Measurements from ENCODE around the gene TAF1B.

The TAF1B gene

GRCh38 chr2:9937968-9938367 is 94.7 kb downstream of the TAF1B start:
- no peak for DNase-seq
- Histone ChIP-seq H3K36me3 (ENCODE audit: control insufficient read depth in 4 of 4, insufficient read depth in 4 of 4, low read length in 3 of 4) (peaks cover under 1 to 9% (median 5%) of the 10 kb centered on the region in 4 experiments), H3K4me3 (ENCODE audit: control insufficient read depth in 1 of 7, extremely low read depth in 1 of 7, insufficient read depth in 4 of 7, low read depth in 2 of 7, low read length in 6 of 7) (no peak overlapping the region), H3K27me3 (replicated peaks in 2 of 5; ENCODE audit: control insufficient read depth in 4 of 5, insufficient read depth in 5 of 5, low read length in 4 of 5) (peaks cover 0 to 2% (median 0%) of the 10 kb centered on the region in 5 experiments), H3K27ac (ENCODE audit: insufficient read depth in 1 of 2, low read depth in 1 of 2, low read length in 2 of 2, poor library complexity in 1 of 2, severe bottlenecking in 2 of 2) (no peak overlapping the region), H3K4me1 (ENCODE audit: control extremely low read depth in 1 of 4, control insufficient read depth in 4 of 4, insufficient read depth in 4 of 4, low read length in 3 of 4) (no peaks in the 10 kb centered on the region), H3K9me3 (ENCODE audit: control extremely low read depth in 1 of 5, control insufficient read depth in 4 of 5, insufficient read depth in 2 of 5, low read depth in 1 of 5, low read length in 4 of 5) (no peaks in the 10 kb centered on the region)
- POLR2A ChIA-PET = no interaction called here
- CTCF ChIA-PET = no interaction called here
- 77% methylated on average over 7 of the region's 9 CpGs for WGBS (ENCODE audit: insufficient coverage)

GRCh38 chr2:9939587-9940485 is 96.6 kb downstream of the TAF1B start:
- Histone ChIP-seq H3K9me3 (ENCODE audit: control extremely low read depth in 1 of 5, control insufficient read depth in 4 of 5, insufficient read depth in 2 of 5, low read depth in 1 of 5, low read length in 4 of 5) (no peaks in the 10 kb centered on the region), H3K36me3 (ENCODE audit: control insufficient read depth in 4 of 4, insufficient read depth in 4 of 4, low read length in 3 of 4) (peaks cover 0 to 3% (median 0%) of the 10 kb centered on the region in 4 experiments), H3K4me1 (ENCODE audit: control extremely low read depth in 1 of 4, control insufficient read depth in 4 of 4, insufficient read depth in 4 of 4, low read length in 3 of 4) (no peaks in the 10 kb centered on the region), H3K27me3 (replicated peaks in 2 of 5; ENCODE audit: control insufficient read depth in 4 of 5, insufficient read depth in 5 of 5, low read length in 4 of 5) (peaks cover 0 to 4% (median 0%) of the 10 kb centered on the region in 5 experiments), H3K27ac (ENCODE audit: insufficient read depth in 1 of 2, low read depth in 1 of 2, low read length in 2 of 2, poor library complexity in 1 of 2, severe bottlenecking in 2 of 2) (no peak overlapping the region), H3K4me3 (ENCODE audit: control insufficient read depth in 1 of 7, extremely low read depth in 1 of 7, insufficient read depth in 4 of 7, low read depth in 2 of 7, low read length in 6 of 7) (no peak overlapping the region)
- DNase-seq = no peak
- CTCF ChIA-PET = interaction anchor here (1.9 kb wide), 1 partner anchor 29 kb away, joined by 4 read pairs; no protein-coding TSS in a partner anchor
- POLR2A ChIA-PET = no interaction called here
- 86% methylated on average over 5 of the region's 9 CpGs for WGBS (ENCODE audit: insufficient coverage)

- Histone ChIP-seq H3K27me3 (replicated peaks in 2 of 5; ENCODE audit: control insufficient read depth in 4 of 5, insufficient read depth in 5 of 5, low read length in 4 of 5) (peaks cover 0 to 18% (median 5%) of the 10 kb centered on the region in 5 experiments), H3K27ac (ENCODE audit: insufficient read depth in 1 of 2, low read depth in 1 of 2, low read length in 2 of 2, poor library complexity in 1 of 2, severe bottlenecking in 2 of 2) (no peak overlapping the region), H3K4me1 (ENCODE audit: control extremely low read depth in 1 of 4, control insufficient read depth in 4 of 4, insufficient read depth in 4 of 4, low read length in 3 of 4) (no peaks in the 10 kb centered on the region), H3K36me3 (ENCODE audit: control insufficient read depth in 4 of 4, insufficient read depth in 4 of 4, low read length in 3 of 4) (no peaks in the 10 kb centered on the region), H3K9me3 (ENCODE audit: control extremely low read depth in 1 of 5, control insufficient read depth in 4 of 5, insufficient read depth in 2 of 5, low read depth in 1 of 5, low read length in 4 of 5) (no peaks in the 10 kb centered on the region), H3K4me3 (ENCODE audit: control insufficient read depth in 1 of 7, extremely low read depth in 1 of 7, insufficient read depth in 4 of 7, low read depth in 2 of 7, low read length in 6 of 7) (no peak overlapping the region)
- ChIA-PET CTCF (interaction anchor here (1.9 kb wide), 1 partner anchor 31 kb away, joined by 4 read pairs; no protein-coding TSS in a partner anchor), POLR2A (interaction anchor here (0.5 kb wide), 1 partner anchor 39 kb away, joined by 6 read pairs; no protein-coding TSS in a partner anchor)
- no peak for DNase-seq
- WGBS (ENCODE audit: insufficient coverage) = 85% methylated on average over 8 of the region's 13 CpGs
Observed at GRCh38 chr2:9941196-9941995, 98.1 kb downstream of the TAF1B start.

- no peaks in the 10 kb centered on the region for H3K9me3 ChIP-seq (ENCODE audit: control extremely low read depth in 1 of 5, control insufficient read depth in 4 of 5, insufficient read depth in 2 of 5, low read depth in 1 of 5, low read length in 4 of 5)
- CTCF ChIA-PET = interaction anchor here (0.7 to 1.7 kb wide), 3 partner anchors 12 to 128 kb away, joined by 3 to 5 read pairs (median 4); no protein-coding TSS in a partner anchor
- no peak overlapping the region for H3K4me3 ChIP-seq (ENCODE audit: control insufficient read depth in 1 of 7, extremely low read depth in 1 of 7, insufficient read depth in 4 of 7, low read depth in 2 of 7, low read length in 6 of 7)
- H3K27ac ChIP-seq (ENCODE audit: insufficient read depth in 1 of 2, low read depth in 1 of 2, low read length in 2 of 2, poor library complexity in 1 of 2, severe bottlenecking in 2 of 2) = no peak overlapping the region
- 82% methylated on average over 5 of the region's 6 CpGs for WGBS (ENCODE audit: insufficient coverage)
- peaks cover 0 to 18% (median 5%) of the 10 kb centered on the region in 5 experiments for H3K27me3 ChIP-seq (replicated peaks in 2 of 5; ENCODE audit: control insufficient read depth in 4 of 5, insufficient read depth in 5 of 5, low read length in 4 of 5)
- H3K36me3 ChIP-seq (ENCODE audit: control insufficient read depth in 4 of 4, insufficient read depth in 4 of 4, low read length in 3 of 4) = no peaks in the 10 kb centered on the region
- POLR2A ChIA-PET = interaction anchor here (0.5 kb wide), 1 partner anchor 40 kb away, joined by 6 read pairs; no protein-coding TSS in a partner anchor
- H3K4me1 ChIP-seq (ENCODE audit: control extremely low read depth in 1 of 4, control insufficient read depth in 4 of 4, insufficient read depth in 4 of 4, low read length in 3 of 4) = no peaks in the 10 kb centered on the region
- DNase-seq = no peak
Observed at GRCh38 chr2:9941996-9942390, 98.7 kb downstream of the TAF1B start.

GRCh38 chr2:9944330-9944758 is 101.1 kb downstream of the TAF1B start:
- Histone ChIP-seq H3K36me3 (ENCODE audit: control insufficient read depth in 4 of 4, insufficient read depth in 4 of 4, low read length in 3 of 4) (no peaks in the 10 kb centered on the region), H3K4me1 (ENCODE audit: control extremely low read depth in 1 of 4, control insufficient read depth in 4 of 4, insufficient read depth in 4 of 4, low read length in 3 of 4) (no peaks in the 10 kb centered on the region), H3K9me3 (ENCODE audit: control extremely low read depth in 1 of 5, control insufficient read depth in 4 of 5, insufficient read depth in 2 of 5, low read depth in 1 of 5, low read length in 4 of 5) (no peaks in the 10 kb centered on the region), H3K4me3 (ENCODE audit: control insufficient read depth in 1 of 7, extremely low read depth in 1 of 7, insufficient read depth in 4 of 7, low read depth in 2 of 7, low read length in 6 of 7) (no peak overlapping the region), H3K27ac (ENCODE audit: insufficient read depth in 1 of 2, low read depth in 1 of 2, low read length in 2 of 2, poor library complexity in 1 of 2, severe bottlenecking in 2 of 2) (no peak overlapping the region), H3K27me3 (replicated peaks in 2 of 5; ENCODE audit: control insufficient read depth in 4 of 5, insufficient read depth in 5 of 5, low read length in 4 of 5) (peaks cover 0 to 24% (median 7%) of the 10 kb centered on the region in 5 experiments)
- WGBS (ENCODE audit: insufficient coverage) = 88% methylated on average over 3 of the region's 3 CpGs
- ChIA-PET POLR2A (no interaction called here), CTCF (interaction anchor here (1.9 kb wide), 1 partner anchor 12 kb away, joined by 4 read pairs; no protein-coding TSS in a partner anchor)
- DNase-seq = no peak

- H3K9me3 ChIP-seq (ENCODE audit: control extremely low read depth in 1 of 5, control insufficient read depth in 4 of 5, insufficient read depth in 2 of 5, low read depth in 1 of 5, low read length in 4 of 5) = no peaks in the 10 kb centered on the region
- ChIA-PET POLR2A (no interaction called here), CTCF (interaction anchor here (0.9 to 1.9 kb wide), 2 partner anchors 13 to 27 kb away, joined by 3 to 4 read pairs; no protein-coding TSS in a partner anchor)
- WGBS (ENCODE audit: insufficient coverage) = 93% methylated on average over 6 of the region's 7 CpGs
- DNase-seq = no peak
- peaks cover 0 to 35% (median 7%) of the 10 kb centered on the region in 5 experiments for H3K27me3 ChIP-seq (replicated peaks in 2 of 5; ENCODE audit: control insufficient read depth in 4 of 5, insufficient read depth in 5 of 5, low read length in 4 of 5)
- peaks cover 0 to 3% (median 2%) of the 10 kb centered on the region in 4 experiments for H3K4me1 ChIP-seq (ENCODE audit: control extremely low read depth in 1 of 4, control insufficient read depth in 4 of 4, insufficient read depth in 4 of 4, low read length in 3 of 4)
- H3K27ac ChIP-seq (ENCODE audit: insufficient read depth in 1 of 2, low read depth in 1 of 2, low read length in 2 of 2, poor library complexity in 1 of 2, severe bottlenecking in 2 of 2) = no peak overlapping the region
- no peaks in the 10 kb centered on the region for H3K36me3 ChIP-seq (ENCODE audit: control insufficient read depth in 4 of 4, insufficient read depth in 4 of 4, low read length in 3 of 4)
- H3K4me3 ChIP-seq (ENCODE audit: control insufficient read depth in 1 of 7, extremely low read depth in 1 of 7, insufficient read depth in 4 of 7, low read depth in 2 of 7, low read length in 6 of 7) = no peak overlapping the region
Observed at GRCh38 chr2:9945596-9945995, 102.3 kb downstream of the TAF1B start.
